Skeletal muscle satellite cell (primary cell): ENCODE results near the gene KCNN4.
"Not testable (repeated sequence)": the region's sequence is repeated elsewhere in the genome, so short reads cannot be mapped to it uniquely, and the experiment has no call there.

ENCODE experiments used
- H3K27me3 ChIP-seq: 2 replicates; pipeline ENCODE4 v1.7.0; 2013; ENCODE audit warnings: low read length; ENCODE audit not compliant: control insufficient read depth, insufficient read depth
- H3K36me3 ChIP-seq: 2 replicates; pipeline ENCODE4 v1.7.0; 2013; ENCODE audit warnings: mild to moderate bottlenecking, control low read depth, low read length; ENCODE audit not compliant: insufficient read depth
- H3K4me1 ChIP-seq: 2 replicates; pipeline ENCODE4 v1.7.0; 2013; ENCODE audit warnings: low read length; ENCODE audit not compliant: control insufficient read depth, insufficient read depth
- H3K4me2 ChIP-seq: 2 replicates; pipeline ENCODE4 v1.7.0; 2013; ENCODE audit warnings: mild to moderate bottlenecking, low read length
- H3K4me3 ChIP-seq: 2 replicates; pipeline ENCODE4 v1.7.0; 2013; ENCODE audit warnings: low read length
- H3K9ac ChIP-seq: 2 replicates; pipeline ENCODE4 v1.7.0; 2013; ENCODE audit warnings: mild to moderate bottlenecking, low read depth, low read length, moderate library complexity
- H3K9me3 ChIP-seq: replicated peaks from 2 replicates; pipeline ENCODE4 v1.7.0; 2013; ENCODE audit warnings: mild to moderate bottlenecking, control low read depth, low read length

KCNN4 gene

DNA sequence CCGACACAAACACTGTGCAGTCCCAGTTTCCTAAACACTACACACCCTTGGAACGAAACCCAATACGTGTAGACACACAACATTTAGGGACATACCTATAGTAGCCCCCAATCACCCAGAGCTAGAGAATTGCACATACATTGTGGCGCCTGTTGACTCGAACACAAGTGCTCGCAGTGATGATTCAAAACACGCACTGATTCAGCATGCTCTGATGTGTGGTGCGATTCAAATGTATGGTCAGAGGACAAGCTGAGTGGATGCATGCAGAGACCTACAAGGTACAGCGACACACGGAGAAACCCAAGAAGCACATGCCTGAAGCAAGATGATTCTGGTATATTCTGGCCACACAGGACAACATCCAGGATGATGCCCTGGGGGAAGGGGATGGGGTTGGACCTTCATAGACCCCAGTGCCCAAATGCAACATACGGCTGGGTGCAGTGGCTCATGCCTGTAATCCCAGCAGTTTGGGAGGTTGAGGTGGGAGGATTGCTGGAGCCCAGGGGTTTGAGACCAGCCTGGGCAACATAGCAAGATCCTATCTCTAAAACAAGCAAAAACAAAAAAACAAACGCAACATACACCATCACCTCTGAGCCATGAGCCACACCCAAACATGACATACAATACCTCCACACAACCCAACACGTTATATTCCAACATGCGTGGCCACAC is 997 bp upstream of the KCNN4 start:
- Histone ChIP-seq H3K27me3 (no peaks in the 10 kb centered on the region), H3K4me3 (no peak overlapping the region), H3K9ac (no peak overlapping the region), H3K4me2 (no peak overlapping the region), H3K36me3 (no peaks in the 10 kb centered on the region), H3K9me3 (no peaks in the 10 kb centered on the region), H3K4me1 (peaks cover 35% of the 10 kb centered on the region)

DNA sequence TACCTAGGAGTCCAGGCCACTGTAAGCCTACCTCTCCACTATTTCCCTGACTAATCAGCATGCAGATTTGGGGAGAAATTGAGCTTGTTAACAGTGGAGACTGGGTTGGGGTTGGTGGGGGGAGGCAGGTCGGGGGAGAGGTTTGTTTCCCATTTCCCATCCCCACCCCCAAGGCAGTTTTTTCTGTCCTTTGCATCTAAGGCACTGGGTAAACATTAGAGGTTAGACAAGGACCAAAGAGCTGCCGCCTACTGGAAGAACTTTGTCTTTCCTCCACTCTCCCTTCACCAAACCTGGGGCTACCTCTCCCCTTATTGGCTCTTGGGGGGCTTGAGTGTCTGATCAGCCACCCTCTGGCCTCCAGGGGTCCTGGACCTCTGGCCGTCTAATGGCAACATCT is 953 bp downstream of the KCNN4 start:
- H3K9me3 ChIP-seq, result no peaks in the 10 kb centered on the region
- H3K4me1 ChIP-seq, result peaks cover 36% of the 10 kb centered on the region
- no peaks in the 10 kb centered on the region for H3K27me3 ChIP-seq
- no peak overlapping the region for H3K4me2 ChIP-seq
- no peaks in the 10 kb centered on the region for H3K36me3 ChIP-seq
- no peak overlapping the region for H3K4me3 ChIP-seq
- no peak overlapping the region for H3K9ac ChIP-seq

DNA sequence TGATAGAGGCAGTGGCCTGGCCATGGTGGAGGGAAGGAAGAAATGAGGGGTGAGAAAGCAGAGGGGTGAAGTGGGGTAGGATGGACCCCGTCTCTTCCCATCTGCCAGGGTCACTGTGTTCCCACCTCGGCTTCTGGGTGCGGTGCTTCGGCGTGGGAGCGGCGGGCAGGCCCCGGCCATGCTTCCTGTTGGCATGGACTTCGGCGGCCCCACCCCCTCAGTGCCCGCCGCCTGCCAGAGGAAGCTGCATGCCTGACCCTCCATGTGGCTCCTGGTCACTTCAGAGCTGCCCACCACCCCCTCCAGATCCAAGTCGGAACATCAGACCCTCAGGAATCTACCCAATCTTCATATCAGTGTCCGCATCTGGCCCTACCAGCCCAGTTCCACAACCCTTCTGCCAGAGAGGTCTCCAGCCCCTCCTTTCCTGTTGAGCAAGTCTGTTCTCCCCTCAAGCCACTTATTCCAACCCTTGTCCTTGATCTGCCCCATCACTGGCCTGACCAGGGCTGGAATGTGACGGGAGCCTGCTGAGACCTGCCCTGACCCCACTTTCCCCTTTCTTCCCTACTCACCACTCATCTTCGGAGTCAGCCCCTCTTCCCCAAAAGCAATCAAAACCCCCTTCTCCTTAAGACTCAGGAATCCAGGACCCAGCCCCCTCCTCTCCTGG is 1.5 kb downstream of the KCNN4 start:
- Histone ChIP-seq H3K4me3 (no peak overlapping the region), H3K27me3 (peaks cover 3% of the 10 kb centered on the region), H3K9ac (no peak overlapping the region), H3K4me1 (peaks cover 36% of the 10 kb centered on the region), H3K36me3 (no peaks in the 10 kb centered on the region), H3K4me2 (no peak overlapping the region), H3K9me3 (no peaks in the 10 kb centered on the region)

DNA sequence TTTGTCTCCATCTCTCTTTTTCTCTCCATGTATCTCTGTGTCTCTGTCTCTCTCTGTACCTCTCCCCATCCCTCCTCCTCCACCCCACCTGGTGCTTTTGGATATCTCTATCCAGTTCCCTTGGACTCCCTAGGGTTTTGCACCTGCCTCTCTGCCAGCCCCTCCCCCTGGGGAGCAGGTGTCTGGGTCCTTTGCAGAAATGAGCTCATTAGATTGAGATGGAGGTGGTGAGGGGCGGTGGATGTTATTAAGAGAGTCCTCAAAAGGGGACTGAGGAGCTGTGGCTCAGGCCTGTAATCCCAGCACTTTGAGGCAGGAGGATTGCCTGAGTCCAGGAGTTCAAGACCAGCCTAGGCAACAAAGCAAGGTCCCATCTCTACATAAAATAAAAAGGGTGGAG is 2.1 kb downstream of the KCNN4 start:
- H3K4me3 ChIP-seq, result no peak overlapping the region
- H3K4me1 ChIP-seq, result peaks cover 34% of the 10 kb centered on the region
- no peaks in the 10 kb centered on the region for H3K36me3 ChIP-seq
- no peaks in the 10 kb centered on the region for H3K9me3 ChIP-seq
- no peak overlapping the region for H3K4me2 ChIP-seq
- peaks cover 3% of the 10 kb centered on the region for H3K27me3 ChIP-seq
- H3K9ac ChIP-seq, result no peak overlapping the region

DNA sequence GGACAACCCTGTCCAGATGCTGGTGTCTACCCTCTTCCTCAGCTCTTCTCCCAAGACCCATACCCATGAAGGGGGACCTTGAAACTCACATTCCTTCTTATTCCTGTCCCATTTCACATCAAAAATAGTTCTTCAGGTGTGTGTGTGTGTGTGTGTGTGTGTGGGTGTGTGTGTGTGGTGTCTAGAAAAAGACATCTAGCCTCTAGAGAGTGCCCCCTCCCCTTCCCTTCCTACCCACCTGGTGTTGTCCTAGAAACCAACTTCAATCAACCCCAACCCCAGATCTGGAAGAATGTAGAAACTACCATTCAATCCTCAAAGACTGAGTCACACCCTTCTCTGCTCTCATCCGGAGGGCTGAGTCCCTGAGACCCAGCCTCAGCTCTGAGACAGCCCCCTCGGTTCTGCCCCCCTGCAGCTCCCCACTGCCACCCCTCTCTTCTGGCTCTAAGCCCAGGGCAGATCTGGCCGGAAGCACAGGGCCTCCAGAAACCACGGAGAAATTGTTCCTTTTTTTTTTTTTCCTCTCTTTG is 3.5 kb downstream of the KCNN4 start:
- no peak overlapping the region for H3K9ac ChIP-seq
- H3K9me3 ChIP-seq, result no peaks in the 10 kb centered on the region
- H3K4me2 ChIP-seq, result peak overlapping the region; percentile 32
- peaks cover 3% of the 10 kb centered on the region for H3K27me3 ChIP-seq
- peaks cover 34% of the 10 kb centered on the region for H3K4me1 ChIP-seq
- no peak overlapping the region for H3K4me3 ChIP-seq
- no peaks in the 10 kb centered on the region for H3K36me3 ChIP-seq

DNA sequence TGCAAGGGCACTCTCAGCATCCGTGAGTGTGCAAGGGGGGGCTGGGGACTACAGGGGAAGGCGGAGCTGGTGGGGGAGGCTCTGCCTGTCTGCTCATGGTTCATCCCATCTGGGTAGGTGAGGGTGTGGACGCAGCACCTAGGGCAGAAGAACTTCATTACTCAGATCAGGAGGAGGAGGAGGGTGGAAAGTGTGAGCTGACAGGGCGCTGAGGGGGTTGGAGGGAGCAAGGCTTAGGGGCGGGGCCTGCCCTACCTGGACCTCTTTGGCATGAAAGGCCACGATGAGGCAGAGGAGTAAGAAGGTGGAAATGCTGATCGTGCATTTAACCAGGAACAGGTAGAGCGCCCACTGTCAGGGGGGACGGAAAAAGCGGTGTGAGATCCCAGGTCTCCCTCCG is 4.5 kb downstream of the KCNN4 start:
- Histone ChIP-seq H3K4me2 (no peak overlapping the region), H3K4me3 (no peak overlapping the region), H3K36me3 (no peaks in the 10 kb centered on the region), H3K4me1 (peaks cover 32% of the 10 kb centered on the region), H3K9ac (no peak overlapping the region), H3K9me3 (no peaks in the 10 kb centered on the region), H3K27me3 (peaks cover 3% of the 10 kb centered on the region)

DNA sequence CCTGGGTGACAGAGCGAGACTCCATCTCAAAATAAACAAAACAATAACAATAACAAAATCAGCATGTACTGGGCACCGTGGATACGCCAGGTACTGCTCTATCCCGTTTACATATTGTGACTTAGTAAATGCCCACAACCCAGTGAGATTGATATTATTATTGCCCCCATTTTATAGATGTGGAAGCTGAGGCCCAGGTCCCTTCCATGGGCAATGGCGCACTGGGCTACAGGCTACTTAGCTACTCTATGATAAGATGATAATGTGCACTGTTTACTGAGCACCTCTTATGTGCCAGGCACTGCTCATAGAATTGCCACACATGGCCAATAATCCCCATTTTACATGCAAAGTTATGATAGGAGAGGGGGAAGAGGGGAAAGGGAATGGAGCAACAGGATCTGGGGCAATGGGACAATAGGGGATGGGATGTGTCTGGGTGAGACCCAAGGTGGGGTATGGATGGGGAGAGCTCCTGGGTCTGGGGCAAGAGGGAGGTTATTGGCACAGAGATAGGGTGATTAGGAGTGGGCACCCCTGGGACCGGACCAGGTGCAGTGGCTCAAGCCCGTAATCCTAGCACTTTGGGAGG is 5.4 kb downstream of the KCNN4 start:
- Histone ChIP-seq H3K27me3 (peaks cover 3% of the 10 kb centered on the region), H3K4me3 (no peak overlapping the region), H3K9me3 (no peaks in the 10 kb centered on the region), H3K36me3 (no peaks in the 10 kb centered on the region), H3K4me2 (no peak overlapping the region), H3K4me1 (peaks cover 24% of the 10 kb centered on the region), H3K9ac (no peak overlapping the region)

DNA sequence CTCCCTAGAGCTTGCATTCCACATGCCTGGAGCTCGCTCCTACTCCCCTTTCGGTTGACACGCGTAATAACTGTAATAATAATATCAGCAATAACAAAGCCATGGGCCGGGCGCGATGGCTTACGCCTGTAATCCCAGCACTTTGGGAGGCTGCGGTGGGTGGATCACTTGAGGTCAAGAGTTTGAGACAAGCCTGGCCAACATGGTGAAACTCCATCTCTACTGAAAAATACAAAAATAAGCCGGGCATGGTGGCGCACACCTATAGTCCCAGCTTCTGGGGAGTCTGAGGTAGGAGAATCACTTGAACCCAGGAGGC is 5.9 kb downstream of the KCNN4 start:
- not testable (repeated sequence) for H3K9ac ChIP-seq, H3K36me3 ChIP-seq, H3K9me3 ChIP-seq, H3K27me3 ChIP-seq
- H3K4me2 ChIP-seq, result peak overlapping the region; percentile 70
- H3K4me3 ChIP-seq, result peak overlapping the region; percentile 39
- H3K4me1 ChIP-seq, result peaks cover 24% of the 10 kb centered on the region

DNA sequence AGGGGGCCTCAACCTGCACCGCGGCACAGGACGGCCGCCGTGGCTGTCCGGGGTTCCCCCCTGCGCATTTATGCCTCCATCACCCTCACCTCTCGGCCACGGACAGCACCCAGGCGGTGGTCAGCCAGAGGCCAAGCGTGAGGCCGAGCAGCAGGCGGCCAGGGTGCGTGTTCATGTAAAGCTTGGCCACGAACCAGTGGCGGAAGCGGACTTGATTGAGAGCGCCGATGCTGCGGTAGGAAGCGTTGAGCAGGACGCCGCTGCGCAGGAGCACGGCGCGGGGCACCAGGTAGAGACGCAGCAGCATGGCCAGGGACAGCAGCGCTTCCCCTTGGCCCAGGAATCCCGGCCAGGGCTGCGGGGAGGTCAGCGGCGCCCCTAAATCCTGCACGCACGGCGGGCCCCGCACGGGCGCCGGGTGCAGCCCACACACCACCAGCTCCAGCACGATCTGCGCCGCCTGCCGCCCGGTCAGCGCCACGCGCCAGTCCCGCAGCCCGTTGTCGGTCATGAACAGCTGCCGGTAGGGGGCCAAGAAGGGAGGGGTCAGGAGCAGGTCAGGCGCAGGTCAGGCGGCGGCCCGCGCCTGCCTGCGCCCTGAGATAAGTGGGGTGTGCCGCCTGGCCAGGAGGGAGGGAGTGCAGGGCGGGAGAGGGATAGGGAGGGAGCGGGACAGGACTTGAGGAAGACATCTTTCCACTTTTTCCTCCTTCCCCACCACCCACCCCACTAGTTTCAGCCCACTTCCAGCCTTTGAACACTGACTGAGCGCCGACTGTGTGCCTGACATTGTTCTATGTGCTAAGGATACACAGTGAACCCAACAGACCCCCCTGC is 6.5 kb downstream of the KCNN4 start:
- Histone ChIP-seq H3K27me3 (peaks cover 3% of the 10 kb centered on the region), H3K4me2 (peak overlapping the region; percentile 70), H3K4me3 (peak overlapping the region; percentile 39), H3K9ac (no peak overlapping the region), H3K9me3 (no peaks in the 10 kb centered on the region), H3K4me1 (peaks cover 21% of the 10 kb centered on the region), H3K36me3 (no peaks in the 10 kb centered on the region)

DNA sequence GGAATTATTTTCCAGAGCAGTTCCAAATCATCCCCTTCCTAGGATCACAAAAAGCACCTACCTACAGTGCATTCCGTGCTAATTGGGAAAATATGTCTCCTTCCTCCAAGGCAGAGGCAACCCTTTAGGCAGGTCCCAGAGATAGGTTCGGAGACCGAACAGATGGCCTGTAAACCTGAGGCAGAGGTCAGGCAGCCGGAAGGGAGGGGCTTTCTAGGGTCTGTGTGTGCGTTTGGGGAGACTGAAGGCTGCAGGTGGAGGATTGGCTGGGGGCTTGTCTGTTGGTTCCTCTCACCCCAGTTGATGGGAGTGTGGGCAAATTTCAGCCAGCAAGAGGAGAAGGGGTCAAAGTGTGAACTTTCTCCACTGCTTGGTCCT is 7.1 kb downstream of the KCNN4 start:
- Histone ChIP-seq H3K4me1 (peaks cover 21% of the 10 kb centered on the region), H3K4me3 (no peak overlapping the region), H3K4me2 (no peak overlapping the region), H3K9ac (no peak overlapping the region), H3K27me3 (peaks cover 3% of the 10 kb centered on the region), H3K9me3 (no peaks in the 10 kb centered on the region), H3K36me3 (no peaks in the 10 kb centered on the region)

DNA sequence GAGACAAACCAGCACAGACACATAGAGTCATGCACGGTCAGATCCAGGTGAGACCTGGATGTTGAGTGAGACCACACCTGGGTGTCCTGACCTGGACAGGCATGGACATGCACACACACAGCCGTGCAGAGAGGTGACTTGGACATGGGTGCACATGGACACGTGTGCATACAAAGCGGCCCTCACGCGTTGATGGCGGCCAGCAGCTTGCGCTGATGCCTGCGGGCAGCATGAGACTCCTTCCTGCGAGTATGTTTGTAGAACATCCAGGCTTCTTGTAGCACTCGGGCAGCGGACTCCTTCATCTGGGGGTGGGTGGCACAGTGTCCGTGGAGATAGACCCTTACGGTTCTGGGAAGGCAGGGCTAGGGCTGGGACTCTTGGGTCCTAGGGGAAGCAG is 11.5 kb downstream of the KCNN4 start:
- H3K9me3 ChIP-seq, result no peaks in the 10 kb centered on the region
- H3K36me3 ChIP-seq, result no peaks in the 10 kb centered on the region
- H3K27me3 ChIP-seq, result no peaks in the 10 kb centered on the region
- H3K4me3 ChIP-seq, result no peak overlapping the region
- H3K4me1 ChIP-seq, result peaks cover 27% of the 10 kb centered on the region
- no peak overlapping the region for H3K9ac ChIP-seq
- no peak overlapping the region for H3K4me2 ChIP-seq
